Measurements from ENCODE around the gene TXNDC11.

DNA sequence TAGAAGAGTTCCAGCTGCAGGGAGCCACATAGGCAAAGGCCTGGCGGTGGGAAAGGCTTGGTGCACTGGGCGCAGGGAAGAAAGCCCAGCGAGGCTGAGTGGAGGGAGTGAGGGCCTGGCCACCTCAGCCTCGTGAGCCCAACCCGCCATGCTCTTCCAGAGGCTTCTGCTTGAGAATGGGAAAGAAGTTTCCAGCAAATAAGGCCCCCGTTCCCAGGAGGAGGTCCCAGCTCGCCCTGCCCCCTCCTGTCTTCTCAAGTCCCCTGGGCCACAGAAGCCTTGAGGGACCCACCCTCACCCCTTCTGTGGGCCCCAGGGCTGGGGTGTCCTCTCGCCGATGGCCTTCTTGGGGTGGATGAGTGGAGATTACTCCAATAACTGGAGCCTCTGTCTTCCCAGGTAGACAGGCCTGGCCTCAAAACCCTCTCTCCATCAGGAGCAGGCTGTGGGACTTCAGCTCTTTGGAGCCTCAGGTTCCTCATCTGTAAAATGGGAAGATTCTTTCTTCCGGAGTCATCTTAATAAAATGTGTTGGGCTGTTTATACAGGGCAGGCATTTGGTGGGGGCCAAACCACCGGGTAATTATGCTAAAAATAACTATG lies 75.3 kb downstream of the TXNDC11 start:
- TF ChIP-seq, protein P1, sequence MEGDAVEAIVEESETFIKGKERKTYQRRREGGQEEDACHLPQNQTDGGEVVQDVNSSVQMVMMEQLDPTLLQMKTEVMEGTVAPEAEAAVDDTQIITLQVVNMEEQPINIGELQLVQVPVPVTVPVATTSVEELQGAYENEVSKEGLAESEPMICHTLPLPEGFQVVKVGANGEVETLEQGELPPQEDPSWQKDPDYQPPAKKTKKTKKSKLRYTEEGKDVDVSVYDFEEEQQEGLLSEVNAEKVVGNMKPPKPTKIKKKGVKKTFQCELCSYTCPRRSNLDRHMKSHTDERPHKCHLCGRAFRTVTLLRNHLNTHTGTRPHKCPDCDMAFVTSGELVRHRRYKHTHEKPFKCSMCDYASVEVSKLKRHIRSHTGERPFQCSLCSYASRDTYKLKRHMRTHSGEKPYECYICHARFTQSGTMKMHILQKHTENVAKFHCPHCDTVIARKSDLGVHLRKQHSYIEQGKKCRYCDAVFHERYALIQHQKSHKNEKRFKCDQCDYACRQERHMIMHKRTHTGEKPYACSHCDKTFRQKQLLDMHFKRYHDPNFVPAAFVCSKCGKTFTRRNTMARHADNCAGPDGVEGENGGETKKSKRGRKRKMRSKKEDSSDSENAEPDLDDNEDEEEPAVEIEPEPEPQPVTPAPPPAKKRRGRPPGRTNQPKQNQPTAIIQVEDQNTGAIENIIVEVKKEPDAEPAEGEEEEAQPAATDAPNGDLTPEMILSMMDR (conservative IDR thresholded peaks at IDR 0.05 in 1 of 2, IDR thresholded peaks at IDR 0.05 in 1 of 2; ENCODE audit: extremely low read depth in 1 of 2, insufficient read depth in 1 of 2, low read depth in 1 of 2, low read length in 2 of 2) = no peak
- no peak for TF ChIP-seq EZH2 (IDR thresholded peaks at IDR 0.05; ENCODE audit: borderline replicate concordance, low read length)
